H9 (cell line): ENCODE data around the gene GRAMD1B. TPM values are rescaled to one million over a fixed set of nuclear protein-coding genes. Genes with fewer than 3 reads are reported as not detected.

Experiments
- DNase-seq: peaks from one replicate; pipeline ENCODE4 v3.0.0-alpha.2; 2017
- H2AFZ ChIP-seq: one replicate; pipeline ENCODE4 v1.6.1; 2013; ENCODE audit warnings: mild to moderate bottlenecking, low read length, control low read depth, moderate library complexity
- H2AK5ac ChIP-seq: 2 replicates; pipeline ENCODE4 v1.6.1; 2013; ENCODE audit warnings: low read length, control low read depth, mixed read lengths; ENCODE audit not compliant: insufficient read length
- H2BK120ac ChIP-seq: one replicate; pipeline ENCODE4 v1.6.1; 2013; ENCODE audit warnings: low read depth, mild to moderate bottlenecking, low read length, control low read depth, inconsistent platforms; ENCODE audit not compliant: poor library complexity, severe bottlenecking
- H2BK12ac ChIP-seq: 2 replicates; pipeline ENCODE4 v1.6.1; 2013; ENCODE audit warnings: low read length, control low read depth, mixed read lengths, low read depth; ENCODE audit not compliant: insufficient read length
- H2BK15ac ChIP-seq: 2 replicates; pipeline ENCODE4 v1.6.1; 2013; ENCODE audit warnings: low read depth, low read length, control low read depth
- H2BK20ac ChIP-seq: one replicate; pipeline ENCODE4 v1.6.1; 2013; ENCODE audit warnings: low read depth, mild to moderate bottlenecking, low read length, control low read depth, inconsistent platforms; ENCODE audit not compliant: poor library complexity, severe bottlenecking
- H2BK5ac ChIP-seq: 2 replicates; pipeline ENCODE4 v1.6.1; 2013; ENCODE audit warnings: low read length, control low read depth, mixed read lengths; ENCODE audit not compliant: insufficient read length
- H3K14ac ChIP-seq: 2 replicates; pipeline ENCODE4 v1.6.1; 2013; ENCODE audit warnings: low read length, control low read depth; ENCODE audit not compliant: insufficient read depth
- H3K18ac ChIP-seq: 2 replicates; pipeline ENCODE4 v1.6.1; 2013; ENCODE audit warnings: low read depth, mild to moderate bottlenecking, mixed read lengths, low read length, control low read depth; ENCODE audit not compliant: insufficient read length
- H3K23ac ChIP-seq: 2 replicates; pipeline ENCODE4 v1.6.1; 2013; ENCODE audit warnings: low read length, control low read depth, mixed read lengths, low read depth; ENCODE audit not compliant: insufficient read length
- H3K23me2 ChIP-seq: 2 replicates; pipeline ENCODE4 v1.6.1; 2013; ENCODE audit warnings: low read depth, mild to moderate bottlenecking, mixed read lengths, low read length, control low read depth; ENCODE audit not compliant: insufficient read length, poor library complexity, severe bottlenecking
- H3K27ac ChIP-seq: 2 replicates; pipeline ENCODE4 v1.5.1; 2013; ENCODE audit warnings: low read length, control low read depth, mixed read lengths, low read depth; ENCODE audit not compliant: insufficient read length
- H3K27me3 ChIP-seq: 2 replicates; pipeline ENCODE4 v1.6.1; 2013; ENCODE audit warnings: low read length, control low read depth, inconsistent platforms; ENCODE audit not compliant: insufficient read depth
- H3K4ac ChIP-seq: 2 replicates; pipeline ENCODE4 v1.6.1; 2013; ENCODE audit warnings: low read depth, mild to moderate bottlenecking, control low read depth, inconsistent platforms, low read length, moderate library complexity
- H3K4me1 ChIP-seq: 2 replicates; pipeline ENCODE4 v1.6.1; 2013; ENCODE audit warnings: low read length, control low read depth, inconsistent platforms; ENCODE audit not compliant: insufficient read depth
- H3K4me2 ChIP-seq: 2 replicates; pipeline ENCODE4 v1.6.1; 2013; ENCODE audit warnings: low read length, control low read depth, mixed read lengths; ENCODE audit not compliant: insufficient read length, insufficient read depth
- H3K56ac ChIP-seq: 2 replicates; pipeline ENCODE4 v1.6.1; 2013; ENCODE audit warnings: low read depth, mild to moderate bottlenecking, mixed read lengths, low read length, control low read depth; ENCODE audit not compliant: insufficient read length
- H3K79me1 ChIP-seq: 2 replicates; pipeline ENCODE4 v1.6.1; 2013; ENCODE audit warnings: low read depth, mild to moderate bottlenecking, moderate library complexity, low read length, control low read depth, inconsistent platforms; ENCODE audit not compliant: insufficient read depth, poor library complexity, severe bottlenecking
- H3K79me2 ChIP-seq: 2 replicates; pipeline ENCODE4 v1.6.1; 2013; ENCODE audit warnings: low read length, control low read depth, inconsistent platforms; ENCODE audit not compliant: insufficient read depth
- H3K9ac ChIP-seq: 2 replicates; pipeline ENCODE4 v1.6.1; 2013; ENCODE audit warnings: low read length, control low read depth, mixed read lengths; ENCODE audit not compliant: insufficient read length; ENCODE audit errors: extremely low read depth
- H3K9me3 ChIP-seq: one replicate; pipeline ENCODE4 v1.6.1; 2013; ENCODE audit warnings: low read depth, low read length, inconsistent platforms; ENCODE audit not compliant: control insufficient read depth
- H3T11ph ChIP-seq: one replicate; pipeline ENCODE4 v1.6.1; 2013; ENCODE audit warnings: mild to moderate bottlenecking, low read length, control low read depth, inconsistent platforms
- H4K20me1 ChIP-seq: one replicate; pipeline ENCODE4 v1.6.1; 2013; ENCODE audit not compliant: control insufficient read depth, insufficient read length, insufficient read depth
- H4K5ac ChIP-seq: 2 replicates; pipeline ENCODE4 v1.6.1; 2013; ENCODE audit warnings: low read depth, mild to moderate bottlenecking, mixed read lengths, low read length, control low read depth; ENCODE audit not compliant: insufficient read length
- H4K8ac ChIP-seq: replicated peaks from 2 replicates; pipeline ENCODE4 v1.6.1; 2013; ENCODE audit warnings: low read length, control low read depth, mixed read lengths, low read depth; ENCODE audit not compliant: insufficient read length
- H4K91ac ChIP-seq: 2 replicates; pipeline ENCODE4 v1.6.1; 2013; ENCODE audit warnings: low read depth, mild to moderate bottlenecking, moderate library complexity, mixed read lengths, low read length, control low read depth; ENCODE audit not compliant: insufficient read length
- H3K27ac Mint-ChIP-seq, 3 experiments: 2 replicates in 2 of 3; 3 replicates in 1 of 3; pipeline ENCODE4 v1.8.0; 2020 to 2021; ENCODE audit warnings: mixed read lengths in 3 of 3, mild to moderate bottlenecking in 1 of 3, moderate library complexity in 1 of 3
- H3K27me3 Mint-ChIP-seq: 2 replicates; pipeline ENCODE4 v1.8.0; 2021; ENCODE audit warnings: low read depth, mild to moderate bottlenecking, moderate library complexity, mixed read lengths
- H3K36me3 Mint-ChIP-seq, 3 experiments: 2 replicates in 2 of 3; 3 replicates in 1 of 3; pipeline ENCODE4 v1.8.0; 2020 to 2021; ENCODE audit warnings: low read depth in 3 of 3, mixed read lengths in 3 of 3; ENCODE audit not compliant: insufficient read depth in 1 of 3
- H3K4me1 Mint-ChIP-seq, 2 experiments: 2 replicates each; pipeline ENCODE4 v1.8.0; 2020; ENCODE audit warnings: mixed read lengths in 2 of 2
- H3K4me3 Mint-ChIP-seq, 2 experiments: 2 replicates in 1 of 2; 3 replicates in 1 of 2; pipeline ENCODE4 v1.8.0; 2020 to 2021; ENCODE audit warnings: mild to moderate bottlenecking in 2 of 2, mixed read lengths in 2 of 2, moderate library complexity in 1 of 2
- H3K9me3 Mint-ChIP-seq, 2 experiments: 2 replicates in 1 of 2; 3 replicates in 1 of 2; pipeline ENCODE4 v1.8.0; 2020; ENCODE audit warnings: mild to moderate bottlenecking in 2 of 2, mixed read lengths in 2 of 2, moderate library complexity in 1 of 2
- WGBS: extraction: QIAGEN DNeasy Blood & Tissue Kit; methylation state at CpG from one replicate; pipeline ENCODE4 v1.1.7; 2013; ENCODE audit warnings: missing lambda C conversion rate, low lambda C conversion rate, mixed read lengths; ENCODE audit not compliant: insufficient read length; ENCODE audit errors: extremely low coverage; 5-methylcytosine and 5-hydroxymethylcytosine counted together
- total RNA-seq: library from RNA; stranded (reverse); gene quantifications from 2 replicates; pipeline ENCODE4 v1.2.1, GENCODE V29; 2021
- TF ChIP-seq, protein P1 (sequence below): fragments of 200-600 bp; sonication (generic); conservative IDR thresholded peaks from 3 replicates; pipeline ENCODE4 v1.8.0; 2021; ENCODE audit warnings: antibody characterized with exemption, mild to moderate bottlenecking

GRAMD1B gene
- total RNA-seq, 1 experiment from 2014 or later, result 25.9 TPM

DNA sequence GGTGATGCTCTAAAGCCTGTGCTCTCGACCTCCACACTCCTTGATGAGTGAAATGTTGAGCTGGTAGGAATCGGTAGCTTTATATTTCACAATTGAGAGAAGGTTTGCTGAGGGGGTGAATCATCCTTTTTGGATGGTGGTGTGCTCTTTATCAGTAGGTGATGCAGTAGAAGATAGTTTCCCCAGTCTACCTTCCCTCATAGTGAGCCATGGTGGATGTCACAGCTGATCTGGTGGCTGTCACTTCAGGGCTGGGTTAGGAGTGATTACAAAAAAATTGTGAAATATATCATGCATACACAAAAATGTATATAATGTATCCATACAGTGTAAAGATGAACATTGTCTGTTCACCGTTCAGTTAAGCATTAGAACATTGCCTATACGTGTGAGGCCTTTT is 105.3 kb downstream of the GRAMD1B start:
- H2BK15ac ChIP-seq, result no peak overlapping the region
- H3K23me2 ChIP-seq, result no peaks in the 10 kb centered on the region
- no peak overlapping the region for H3K23ac ChIP-seq
- no peaks in the 10 kb centered on the region for H4K20me1 ChIP-seq
- H3K9me3 ChIP-seq, result no peaks in the 10 kb centered on the region
- no peak overlapping the region for H3K4ac ChIP-seq
- no peak overlapping the region for H3K18ac ChIP-seq
- H3K56ac ChIP-seq, result no peak overlapping the region
- no peak overlapping the region for H3K27ac ChIP-seq
- no peaks in the 10 kb centered on the region for H3K27me3 ChIP-seq
- no peak for DNase-seq
- WGBS, result no CpG with 5 or more reads among the region's 4 CpGs
- H4K5ac ChIP-seq, result no peak overlapping the region
- no peak overlapping the region for H2AK5ac ChIP-seq
- peaks cover 21% of the 10 kb centered on the region for H3K4me1 ChIP-seq
- Mint-ChIP-seq H3K4me3 (no peak overlapping the region), H3K27me3 (no peaks in the 10 kb centered on the region), H3K9me3 (no peaks in the 10 kb centered on the region; a peak in 1 of 5 replicates), H3K36me3 (peaks cover 0 to 9% (median 5%) of the 10 kb centered on the region in 3 experiments; a peak in 4 of 7 replicates), H3K27ac (peak overlapping the region; percentile 7 to 92 (median 60); a peak in 4 of 7 replicates), H3K4me1 (peaks cover 63 to 64% of the 10 kb centered on the region in 2 experiments)
- H2BK5ac ChIP-seq, result no peak overlapping the region
- H4K91ac ChIP-seq, result no peak overlapping the region
- no peak overlapping the region for H2AFZ ChIP-seq
- no peak overlapping the region for H3T11ph ChIP-seq
- TF ChIP-seq, protein P1, sequence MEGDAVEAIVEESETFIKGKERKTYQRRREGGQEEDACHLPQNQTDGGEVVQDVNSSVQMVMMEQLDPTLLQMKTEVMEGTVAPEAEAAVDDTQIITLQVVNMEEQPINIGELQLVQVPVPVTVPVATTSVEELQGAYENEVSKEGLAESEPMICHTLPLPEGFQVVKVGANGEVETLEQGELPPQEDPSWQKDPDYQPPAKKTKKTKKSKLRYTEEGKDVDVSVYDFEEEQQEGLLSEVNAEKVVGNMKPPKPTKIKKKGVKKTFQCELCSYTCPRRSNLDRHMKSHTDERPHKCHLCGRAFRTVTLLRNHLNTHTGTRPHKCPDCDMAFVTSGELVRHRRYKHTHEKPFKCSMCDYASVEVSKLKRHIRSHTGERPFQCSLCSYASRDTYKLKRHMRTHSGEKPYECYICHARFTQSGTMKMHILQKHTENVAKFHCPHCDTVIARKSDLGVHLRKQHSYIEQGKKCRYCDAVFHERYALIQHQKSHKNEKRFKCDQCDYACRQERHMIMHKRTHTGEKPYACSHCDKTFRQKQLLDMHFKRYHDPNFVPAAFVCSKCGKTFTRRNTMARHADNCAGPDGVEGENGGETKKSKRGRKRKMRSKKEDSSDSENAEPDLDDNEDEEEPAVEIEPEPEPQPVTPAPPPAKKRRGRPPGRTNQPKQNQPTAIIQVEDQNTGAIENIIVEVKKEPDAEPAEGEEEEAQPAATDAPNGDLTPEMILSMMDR, result no peak
- no peak overlapping the region for H2BK20ac ChIP-seq
- H3K79me2 ChIP-seq, result no peaks in the 10 kb centered on the region
- no peak overlapping the region for H3K9ac ChIP-seq
- H4K8ac ChIP-seq, result no peak overlapping the region
- H2BK120ac ChIP-seq, result no peak overlapping the region
- no peak overlapping the region for H3K4me2 ChIP-seq
- H2BK12ac ChIP-seq, result no peak overlapping the region
- H3K14ac ChIP-seq, result no peak overlapping the region
- no peaks in the 10 kb centered on the region for H3K79me1 ChIP-seq
